DND-41 (cell line): ENCODE measurements around the gene RBP5.

Experiments used
- ATAC-seq: fragments of 200-7000 bp; cut with Tn5 transposase; 3 replicates; pipeline ENCODE4 v1.9.1; 2021; ENCODE audit warnings: low read depth; ENCODE audit not compliant: insufficient read depth
- DNase-seq: peaks from one replicate; pipeline ENCODE4 v3.0.0-alpha.2; 2020
- H2AFZ ChIP-seq: 2 replicates; pipeline ENCODE4 v1.6.0; 2012; ENCODE audit warnings: low read depth, low read length
- H3K27ac ChIP-seq: 2 replicates; pipeline ENCODE4 v1.5.1; 2012; ENCODE audit warnings: low read length, inconsistent platforms
- H3K27me3 ChIP-seq: fragments of 200-600 bp; sonication (generic); 2 replicates; pipeline ENCODE4 v1.6.0; 2012; ENCODE audit warnings: low read length, mild to moderate bottlenecking, inconsistent platforms; ENCODE audit not compliant: insufficient read depth, poor library complexity
- H3K36me3 ChIP-seq: 2 replicates; pipeline ENCODE4 v1.5.1; 2012; ENCODE audit warnings: low read length, inconsistent platforms; ENCODE audit not compliant: insufficient read depth
- H3K4me1 ChIP-seq: 2 replicates; pipeline ENCODE4 v1.5.1; 2012; ENCODE audit warnings: mild to moderate bottlenecking, low read length; ENCODE audit not compliant: insufficient read depth
- H3K4me2 ChIP-seq: 2 replicates; pipeline ENCODE4 v1.6.0; 2012; ENCODE audit warnings: mild to moderate bottlenecking, moderate library complexity, low read length, inconsistent platforms; ENCODE audit not compliant: insufficient read depth
- H3K4me3 ChIP-seq, 2 experiments: fragments of 200-600 bp in 1 of 2; shearing (Covaris generic) in 1 of 2; 2 replicates each; pipeline ENCODE4 v1.5.1; 2012 to 2016; ENCODE audit warnings: inconsistent platforms in 2 of 2, low read length in 2 of 2, mild to moderate bottlenecking in 2 of 2, low read depth in 1 of 2, moderate library complexity in 1 of 2
- H3K79me2 ChIP-seq: 2 replicates; pipeline ENCODE4 v1.6.0; 2012; ENCODE audit warnings: low read length, inconsistent platforms; ENCODE audit not compliant: insufficient read depth
- H3K9ac ChIP-seq: 2 replicates; pipeline ENCODE4 v1.6.0; 2012; ENCODE audit warnings: low read depth, mild to moderate bottlenecking, inconsistent platforms, low read length, moderate library complexity
- H3K9me3 ChIP-seq: 2 replicates; pipeline ENCODE4 v1.5.1; 2012; ENCODE audit warnings: low read length, moderate library complexity, mild to moderate bottlenecking, inconsistent platforms; ENCODE audit not compliant: insufficient read depth, severe bottlenecking
- H4K20me1 ChIP-seq: 2 replicates; pipeline ENCODE4 v1.6.0; 2012; ENCODE audit warnings: low read length; ENCODE audit not compliant: insufficient read depth
- EZH2 ChIP-seq: IDR thresholded peaks from 3 replicates; pipeline ENCODE4 v1.6.1; 2012; ENCODE audit warnings: borderline replicate concordance, low read depth, mild to moderate bottlenecking, moderate library complexity, low read length, inconsistent platforms; ENCODE audit not compliant: severe bottlenecking
- TF ChIP-seq, protein P1 (sequence below): IDR thresholded peaks from 2 replicates; pipeline ENCODE4 v1.5.1; 2012; ENCODE audit warnings: borderline replicate concordance, low read length, moderate library complexity, mild to moderate bottlenecking; ENCODE audit not compliant: poor library complexity, severe bottlenecking; ENCODE audit errors: extremely low read depth

RBP5 gene

DNA sequence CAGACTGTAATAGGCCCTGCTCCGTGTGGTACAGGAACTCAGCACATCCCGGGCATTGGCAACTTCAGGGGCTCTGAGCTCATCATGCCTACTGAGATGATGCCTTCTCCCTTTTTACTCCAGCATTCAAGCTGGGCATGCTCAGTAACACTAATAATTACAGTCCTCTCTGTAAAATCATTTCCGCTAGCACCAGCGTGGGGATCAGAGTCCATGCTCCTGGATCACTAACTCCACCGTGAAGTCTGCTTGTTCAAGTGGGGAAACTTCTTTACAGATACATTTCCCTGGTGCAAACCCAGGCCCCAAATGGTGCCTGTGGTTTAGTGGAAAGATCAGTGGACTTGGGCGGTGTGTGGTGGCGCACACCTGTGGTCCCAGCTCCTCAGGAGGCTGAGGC lies 18.2 kb upstream of the RBP5 start:
- no peak for TF ChIP-seq EZH2
- TF ChIP-seq, protein P1, sequence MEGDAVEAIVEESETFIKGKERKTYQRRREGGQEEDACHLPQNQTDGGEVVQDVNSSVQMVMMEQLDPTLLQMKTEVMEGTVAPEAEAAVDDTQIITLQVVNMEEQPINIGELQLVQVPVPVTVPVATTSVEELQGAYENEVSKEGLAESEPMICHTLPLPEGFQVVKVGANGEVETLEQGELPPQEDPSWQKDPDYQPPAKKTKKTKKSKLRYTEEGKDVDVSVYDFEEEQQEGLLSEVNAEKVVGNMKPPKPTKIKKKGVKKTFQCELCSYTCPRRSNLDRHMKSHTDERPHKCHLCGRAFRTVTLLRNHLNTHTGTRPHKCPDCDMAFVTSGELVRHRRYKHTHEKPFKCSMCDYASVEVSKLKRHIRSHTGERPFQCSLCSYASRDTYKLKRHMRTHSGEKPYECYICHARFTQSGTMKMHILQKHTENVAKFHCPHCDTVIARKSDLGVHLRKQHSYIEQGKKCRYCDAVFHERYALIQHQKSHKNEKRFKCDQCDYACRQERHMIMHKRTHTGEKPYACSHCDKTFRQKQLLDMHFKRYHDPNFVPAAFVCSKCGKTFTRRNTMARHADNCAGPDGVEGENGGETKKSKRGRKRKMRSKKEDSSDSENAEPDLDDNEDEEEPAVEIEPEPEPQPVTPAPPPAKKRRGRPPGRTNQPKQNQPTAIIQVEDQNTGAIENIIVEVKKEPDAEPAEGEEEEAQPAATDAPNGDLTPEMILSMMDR = no peak
- H3K36me3 ChIP-seq = peaks cover 57% of the 10 kb centered on the region
- no peaks in the 10 kb centered on the region for H3K4me1 ChIP-seq
- H4K20me1 ChIP-seq = no peaks in the 10 kb centered on the region
- no peaks in the 10 kb centered on the region for H3K79me2 ChIP-seq
- no peak for DNase-seq
- no peak for ATAC-seq
- H3K4me2 ChIP-seq = no peak overlapping the region
- H2AFZ ChIP-seq = no peak overlapping the region
- no peak overlapping the region for H3K27ac ChIP-seq
- no peak overlapping the region for H3K4me3 ChIP-seq
- no peaks in the 10 kb centered on the region for H3K27me3 ChIP-seq
- H3K9ac ChIP-seq = no peak overlapping the region
- H3K9me3 ChIP-seq = no peaks in the 10 kb centered on the region

DNA sequence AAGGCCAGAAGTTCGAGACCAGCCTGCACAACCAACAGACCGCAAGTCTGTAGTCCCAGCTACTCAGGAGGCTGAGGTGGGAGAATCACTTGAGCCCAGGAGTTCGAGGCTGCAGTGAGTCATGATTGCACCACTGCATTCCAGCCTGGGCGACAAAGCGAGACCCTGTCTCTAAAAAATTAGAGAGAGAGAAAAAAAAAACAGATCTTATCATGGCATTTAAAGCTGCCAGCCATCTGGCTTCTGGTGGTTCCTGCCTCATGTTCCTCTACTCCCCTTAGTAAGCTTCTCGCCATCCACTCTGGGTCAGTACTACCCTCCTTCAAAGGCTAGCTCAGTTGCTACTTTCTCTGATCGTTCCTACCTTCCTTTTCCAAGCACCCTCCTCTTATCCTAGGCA lies 17.5 kb upstream of the RBP5 start:
- Histone ChIP-seq H3K27ac (no peak overlapping the region), H3K36me3 (peaks cover 60% of the 10 kb centered on the region), H4K20me1 (no peaks in the 10 kb centered on the region), H3K9ac (no peak overlapping the region), H3K4me2 (no peak overlapping the region), H3K9me3 (no peaks in the 10 kb centered on the region), H3K79me2 (no peaks in the 10 kb centered on the region), H3K4me1 (no peaks in the 10 kb centered on the region), H2AFZ (no peak overlapping the region), H3K4me3 (no peak overlapping the region), H3K27me3 (no peaks in the 10 kb centered on the region)
- ATAC-seq = no peak
- TF ChIP-seq, protein P1 = no peak
- no peak for TF ChIP-seq EZH2
- no peak for DNase-seq

DNA sequence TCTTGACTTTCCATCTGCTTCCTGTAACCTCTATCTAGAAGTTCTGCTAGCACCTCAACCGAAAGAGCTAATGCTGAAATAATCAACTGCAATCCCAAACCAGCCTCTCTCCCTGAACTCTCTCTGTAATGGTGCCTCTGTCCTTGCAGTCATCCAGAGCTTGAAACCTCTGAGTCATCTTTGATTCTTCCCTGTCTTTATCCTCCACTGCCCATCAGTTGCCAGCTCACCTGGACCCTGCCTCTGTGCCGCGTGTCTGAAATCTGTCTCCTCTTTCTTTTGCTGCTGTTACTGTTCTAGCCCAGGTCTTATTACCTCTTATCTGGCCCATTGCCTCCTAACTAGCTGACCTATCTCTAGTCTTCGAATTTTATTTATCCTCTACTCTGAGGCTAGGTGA lies 17.0 kb upstream of the RBP5 start:
- Histone ChIP-seq H3K4me1 (no peaks in the 10 kb centered on the region), H3K9me3 (no peaks in the 10 kb centered on the region), H3K9ac (no peak overlapping the region), H2AFZ (no peak overlapping the region), H3K4me2 (no peak overlapping the region), H3K79me2 (no peaks in the 10 kb centered on the region), H4K20me1 (no peaks in the 10 kb centered on the region), H3K27me3 (no peaks in the 10 kb centered on the region), H3K36me3 (peaks cover 60% of the 10 kb centered on the region), H3K27ac (no peak overlapping the region), H3K4me3 (no peak overlapping the region)
- DNase-seq (no peak), ATAC-seq (no peak)
- TF ChIP-seq, protein P1 = no peak
- TF ChIP-seq EZH2 = no peak
